Activated T-cell treated with anti-CD3 and anti-CD28 coated beads, Interleukin-2, amount 50 U/mL, for 24 hours (primary cell): ENCODE results near the gene ZNF783.
A peak's percentile ranks its signal among the peaks of the same experiment; 100 is the strongest.
"Not testable (repeated sequence)": the region's sequence is repeated elsewhere in the genome, so short reads cannot be mapped to it uniquely, and the experiment has no call there.

Source experiments
- DNase-seq: peaks from one replicate; pipeline ENCODE4 v3.0.0-alpha.2; 2020
- H3K27ac Mint-ChIP-seq: 2 replicates; pipeline ENCODE4 v1.8.0; 2020; ENCODE audit warnings: mild to moderate bottlenecking, mixed read lengths
- H3K27me3 Mint-ChIP-seq: 2 replicates; pipeline ENCODE4 v1.8.0; 2020; ENCODE audit warnings: mixed read lengths
- H3K36me3 Mint-ChIP-seq: 2 replicates; pipeline ENCODE4 v1.8.0; 2020; ENCODE audit warnings: low read depth, mixed read lengths
- H3K4me1 Mint-ChIP-seq: 2 replicates; pipeline ENCODE4 v1.8.0; 2020; ENCODE audit warnings: low read depth, mixed read lengths
- H3K4me3 Mint-ChIP-seq: 2 replicates; pipeline ENCODE4 v1.8.0; 2020; ENCODE audit warnings: mild to moderate bottlenecking, moderate library complexity, mixed read lengths
- H3K9me3 Mint-ChIP-seq: 2 replicates; pipeline ENCODE4 v1.8.0; 2020; ENCODE audit warnings: mixed read lengths

ZNF783 gene

DNA sequence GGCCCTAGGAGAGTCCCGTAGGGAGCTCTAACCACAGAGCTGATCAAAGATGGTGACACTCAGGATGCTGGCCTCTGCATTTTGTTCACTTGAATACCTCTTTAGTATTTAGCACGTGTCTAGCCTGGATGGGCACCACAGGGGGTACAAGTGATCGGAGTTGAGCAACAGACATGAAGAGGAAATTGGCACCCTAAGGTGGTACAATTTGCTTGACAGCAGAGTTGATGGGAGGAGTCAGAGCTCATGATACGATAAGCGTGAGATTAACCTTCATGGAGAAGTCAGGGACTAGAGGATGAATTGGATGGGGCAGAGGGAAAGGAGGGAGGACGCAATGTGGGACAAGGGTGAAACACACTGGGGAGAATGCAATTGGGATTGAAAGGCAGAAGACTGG is 32.5 kb upstream of the ZNF783 start:
- Mint-ChIP-seq H3K4me3 (no peak overlapping the region), H3K36me3 (peaks cover 19% of the 10 kb centered on the region), H3K27ac (peak overlapping the region; percentile 45), H3K9me3 (no peaks in the 10 kb centered on the region), H3K4me1 (peaks cover 5% of the 10 kb centered on the region), H3K27me3 (peaks cover 19% of the 10 kb centered on the region)
- DNase-seq: no peak

DNA sequence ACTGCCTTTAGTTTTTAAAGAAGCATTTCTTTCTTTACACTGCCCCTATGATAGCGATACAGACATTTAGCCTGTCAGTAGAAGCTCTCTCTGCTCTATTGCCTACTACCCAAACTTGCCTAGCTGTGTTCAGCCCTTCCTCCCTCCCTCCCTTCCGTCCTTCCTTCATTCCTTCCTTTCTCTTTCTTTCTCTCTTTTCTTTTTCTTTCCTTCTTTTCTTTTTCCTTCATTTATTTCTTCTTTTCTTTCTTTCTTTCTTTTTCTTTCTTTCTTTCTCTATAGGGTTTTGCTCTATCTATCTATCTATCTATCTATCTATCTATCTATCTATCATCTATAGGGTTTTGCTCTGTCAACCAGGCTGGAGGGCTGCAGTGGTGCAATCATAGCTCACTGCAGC is 29.6 kb upstream of the ZNF783 start:
- no peaks in the 10 kb centered on the region for H3K36me3 Mint-ChIP-seq
- H3K27me3 Mint-ChIP-seq: peaks cover 19% of the 10 kb centered on the region
- no peak overlapping the region for H3K4me3 Mint-ChIP-seq
- DNase-seq: no peak
- peaks cover 9% of the 10 kb centered on the region for H3K4me1 Mint-ChIP-seq
- no peaks in the 10 kb centered on the region for H3K9me3 Mint-ChIP-seq
- H3K27ac Mint-ChIP-seq: no peak overlapping the region

DNA sequence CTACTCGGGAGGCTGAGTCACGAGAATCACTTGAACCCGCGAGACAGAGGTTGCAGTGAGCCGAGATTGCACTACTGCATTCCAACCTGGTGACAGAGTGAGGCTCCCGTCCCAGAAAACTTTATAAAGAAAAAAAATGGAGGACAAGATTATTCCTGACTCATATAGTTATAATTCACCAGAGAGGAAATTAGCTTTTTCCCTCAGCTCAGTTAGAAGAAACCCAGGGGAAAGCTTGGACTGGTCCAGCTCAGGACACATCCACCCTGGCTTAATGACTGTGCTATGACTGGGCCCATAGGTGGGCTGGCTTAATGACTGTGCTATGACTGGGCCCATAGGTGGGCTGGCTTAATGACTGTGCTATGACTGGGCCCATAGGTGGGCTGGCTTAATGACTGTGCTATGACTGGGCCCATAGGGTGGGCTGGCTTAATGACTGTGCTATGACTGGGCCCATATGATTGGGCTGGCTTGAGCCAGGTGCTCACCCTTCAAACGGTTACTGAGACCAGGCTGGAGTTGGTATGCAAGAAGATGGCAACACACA is 28.3 kb upstream of the ZNF783 start:
- peaks cover 20% of the 10 kb centered on the region for H3K4me1 Mint-ChIP-seq
- not testable (repeated sequence) for H3K4me3 Mint-ChIP-seq, H3K9me3 Mint-ChIP-seq, DNase-seq, H3K36me3 Mint-ChIP-seq
- H3K27me3 Mint-ChIP-seq: peaks cover 19% of the 10 kb centered on the region
- peak overlapping the region; percentile 76 for H3K27ac Mint-ChIP-seq

DNA sequence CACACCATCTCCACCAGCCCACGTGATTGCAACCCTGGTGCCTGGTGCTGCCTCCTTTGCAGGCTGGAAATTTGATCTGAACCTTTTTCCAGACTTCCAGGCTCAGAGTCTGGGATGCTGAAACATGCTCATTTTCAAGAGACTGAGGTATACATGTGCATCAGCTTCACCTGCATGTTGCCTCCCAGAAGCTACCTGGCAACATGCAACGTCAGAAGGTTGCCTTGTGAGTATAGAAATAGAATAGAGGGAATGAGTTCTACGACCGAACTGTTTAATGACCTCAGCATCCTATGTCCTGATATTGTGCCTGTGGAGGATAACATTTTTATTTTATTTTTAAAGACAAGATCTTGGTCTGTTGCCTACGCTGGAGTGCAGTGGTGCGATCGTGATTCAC is 24.5 kb upstream of the ZNF783 start:
- DNase-seq: no peak
- no peak overlapping the region for H3K4me3 Mint-ChIP-seq
- H3K36me3 Mint-ChIP-seq: peaks cover 22% of the 10 kb centered on the region
- peaks cover 40% of the 10 kb centered on the region for H3K4me1 Mint-ChIP-seq
- H3K27me3 Mint-ChIP-seq: peaks cover 12% of the 10 kb centered on the region
- no peaks in the 10 kb centered on the region for H3K9me3 Mint-ChIP-seq
- peak overlapping the region; percentile 95 for H3K27ac Mint-ChIP-seq

DNA sequence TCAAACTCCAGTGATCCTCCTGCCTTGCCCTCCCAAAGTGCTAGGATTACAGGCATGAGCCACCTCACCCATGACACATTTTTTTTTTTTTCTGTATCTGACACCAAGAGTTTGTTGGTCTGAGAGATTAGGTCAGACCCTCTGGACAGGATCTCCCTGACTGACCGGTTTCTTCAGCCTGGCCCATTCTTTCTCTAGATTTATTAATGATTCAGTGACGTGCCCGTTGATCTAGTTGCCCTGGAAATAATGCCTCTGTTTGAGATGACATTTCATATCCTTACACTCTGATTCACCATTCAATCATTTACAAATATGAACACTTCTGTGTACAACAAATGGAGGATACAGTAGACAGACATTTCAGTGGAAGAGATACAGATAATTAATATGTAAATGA is 23.9 kb upstream of the ZNF783 start:
- Mint-ChIP-seq H3K27ac (peak overlapping the region; percentile 95), H3K36me3 (peaks cover 27% of the 10 kb centered on the region), H3K9me3 (no peaks in the 10 kb centered on the region), H3K4me3 (peak overlapping the region; percentile 95), H3K27me3 (peaks cover 7% of the 10 kb centered on the region), H3K4me1 (peaks cover 45% of the 10 kb centered on the region)
- no peak for DNase-seq

DNA sequence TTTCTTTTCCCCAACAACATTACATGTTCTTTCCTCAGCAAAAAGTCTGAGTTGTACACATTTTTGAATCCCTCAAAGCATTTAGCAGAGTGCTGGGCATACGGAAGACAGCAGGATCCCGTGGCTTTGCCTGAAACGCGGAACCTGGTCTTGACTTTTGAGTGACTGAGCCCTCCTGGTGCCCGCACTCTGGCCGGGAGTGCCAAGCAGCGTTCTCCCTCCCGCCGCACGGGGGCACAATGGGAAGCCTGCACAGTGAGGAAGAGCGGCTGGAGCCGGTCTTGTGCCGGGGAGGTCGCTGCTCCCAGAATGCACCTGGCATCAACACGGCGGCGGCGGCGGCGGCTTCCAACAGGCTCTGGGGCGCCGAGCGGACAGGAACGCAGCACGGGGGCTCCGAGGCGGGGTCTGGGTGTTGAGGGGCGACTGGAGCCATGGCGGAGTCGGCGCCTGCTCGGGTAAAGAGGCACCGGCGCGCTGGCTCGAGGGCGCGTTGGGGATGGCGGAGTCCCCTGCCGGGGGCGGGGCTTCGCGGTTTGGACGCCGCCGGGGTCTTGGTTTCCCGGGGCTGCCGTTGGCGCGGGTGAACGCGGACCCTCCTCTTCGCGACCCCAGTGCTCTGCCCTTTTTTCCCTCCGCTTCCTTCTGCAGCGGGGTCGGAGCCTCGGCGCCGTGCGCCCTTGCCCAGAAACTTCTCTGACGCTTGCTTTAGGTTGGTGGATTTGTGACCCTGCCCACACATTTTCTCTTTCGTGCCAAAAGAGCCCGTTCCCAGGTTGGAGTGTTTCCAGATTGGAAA is 22.5 kb upstream of the ZNF783 start, which contains the start of gene ZNF212:
Gene ZNF212 (plus strand): TSS at position 307 of the 799 bp plus-strand sequence. CDS start 128 bp downstream, at position 435.
- Mint-ChIP-seq H3K36me3 (peaks cover 38% of the 10 kb centered on the region), H3K4me3 (peak within 1 kb of the TSS; percentile 95), H3K27me3 (no peaks in the 10 kb centered on the region), H3K27ac (peak within 1 kb of the TSS; percentile 95), H3K9me3 (no peaks in the 10 kb centered on the region), H3K4me1 (peaks cover 51% of the 10 kb centered on the region)
- DNase-seq: peak; percentile 92

DNA sequence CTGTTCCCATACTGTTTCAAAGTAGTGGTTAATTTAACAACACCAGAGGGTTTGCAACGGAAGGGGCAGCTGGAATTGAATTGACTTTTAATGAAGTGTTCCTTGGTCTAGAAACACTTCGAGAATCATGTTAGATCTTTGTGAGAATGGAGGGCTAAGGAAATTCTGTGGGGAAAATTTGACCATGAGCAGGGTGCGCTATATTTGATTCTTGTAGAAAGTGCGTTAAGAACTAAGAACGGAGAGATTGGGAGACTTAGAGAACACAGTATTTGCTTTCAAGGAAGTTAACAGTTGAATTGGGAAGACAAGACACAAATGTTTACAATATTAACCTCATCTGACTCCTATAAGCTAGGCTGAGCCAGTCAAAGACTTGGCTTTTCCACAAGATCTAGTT is 21.4 kb upstream of the ZNF783 start:
- Mint-ChIP-seq H3K9me3 (no peaks in the 10 kb centered on the region), H3K4me1 (peaks cover 61% of the 10 kb centered on the region), H3K36me3 (peaks cover 42% of the 10 kb centered on the region), H3K4me3 (peak overlapping the region; percentile 95), H3K27me3 (no peaks in the 10 kb centered on the region), H3K27ac (peak overlapping the region; percentile 95)
- no peak for DNase-seq

DNA sequence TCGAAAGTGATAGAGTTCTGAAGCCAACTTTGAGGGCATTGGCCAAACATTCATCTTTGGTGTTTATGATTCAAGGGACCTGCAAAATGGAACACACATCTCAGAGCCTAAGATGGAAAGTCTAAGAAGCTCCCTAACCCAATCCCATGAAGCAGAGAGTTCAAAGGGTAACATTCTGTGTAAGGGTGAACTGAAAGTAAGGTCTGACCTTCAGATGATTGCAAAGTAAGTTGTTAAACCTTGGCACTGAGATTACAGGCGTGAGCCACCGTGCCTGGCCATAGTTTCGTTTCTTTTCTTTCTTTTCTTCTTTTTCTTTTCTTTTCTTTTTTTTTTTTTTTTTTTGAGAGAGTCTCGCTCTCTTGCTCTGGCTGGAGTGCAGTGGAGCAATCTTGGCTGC is 20.3 kb upstream of the ZNF783 start:
- DNase-seq: no peak
- H3K4me3 Mint-ChIP-seq: peak overlapping the region; percentile 95
- H3K27me3 Mint-ChIP-seq: no peaks in the 10 kb centered on the region
- peaks cover 69% of the 10 kb centered on the region for H3K4me1 Mint-ChIP-seq
- H3K9me3 Mint-ChIP-seq: no peaks in the 10 kb centered on the region
- peak overlapping the region; percentile 95 for H3K27ac Mint-ChIP-seq
- peaks cover 52% of the 10 kb centered on the region for H3K36me3 Mint-ChIP-seq

DNA sequence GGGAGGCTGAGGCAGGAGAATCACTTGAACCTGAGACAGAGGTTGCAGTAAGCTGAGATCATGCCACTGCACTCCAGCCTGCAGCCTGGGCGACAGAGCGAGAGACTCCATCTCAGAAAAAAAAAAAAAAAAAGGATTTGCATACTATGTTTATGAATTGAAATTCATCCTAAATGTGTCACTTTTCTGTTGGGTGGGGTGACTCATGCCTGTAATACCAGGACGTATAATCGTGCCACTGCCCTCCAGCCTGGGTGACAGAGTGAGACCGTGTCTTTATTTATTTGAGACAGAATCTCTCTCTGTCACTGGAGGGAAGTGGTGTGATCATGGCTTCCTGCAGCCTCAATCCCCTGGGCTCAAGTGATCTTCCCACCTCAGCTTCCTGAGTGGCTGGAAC is 16.8 kb upstream of the ZNF783 start:
- H3K36me3 Mint-ChIP-seq: peaks cover 67% of the 10 kb centered on the region
- peak overlapping the region; percentile 99 for H3K27ac Mint-ChIP-seq
- no peaks in the 10 kb centered on the region for H3K27me3 Mint-ChIP-seq
- H3K9me3 Mint-ChIP-seq: no peaks in the 10 kb centered on the region
- peak overlapping the region; percentile 50 for H3K4me3 Mint-ChIP-seq
- peak; percentile 45 for DNase-seq
- H3K4me1 Mint-ChIP-seq: peaks cover 79% of the 10 kb centered on the region

DNA sequence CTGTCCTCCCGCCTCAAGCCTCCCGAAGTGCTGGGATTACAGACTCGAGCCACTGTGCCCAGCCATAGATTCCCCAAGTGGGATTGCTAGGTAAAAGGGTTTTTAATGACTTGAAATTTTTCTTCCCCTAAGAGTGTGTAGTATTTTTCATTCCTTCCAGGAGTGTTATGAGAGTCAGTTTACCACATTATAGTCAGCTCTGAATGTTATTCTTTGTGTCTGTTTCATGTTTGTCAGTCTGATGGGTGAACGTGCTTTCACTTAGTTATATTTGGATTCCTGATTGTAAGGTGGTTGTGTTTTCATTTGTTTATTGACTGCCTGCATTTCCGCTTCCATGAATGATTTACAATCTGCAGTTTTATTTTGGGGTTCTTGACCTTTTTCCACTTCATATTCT is 16.3 kb upstream of the ZNF783 start:
- Mint-ChIP-seq H3K27ac (peak overlapping the region; percentile 99), H3K27me3 (no peaks in the 10 kb centered on the region), H3K4me3 (peak overlapping the region; percentile 50), H3K4me1 (peaks cover 80% of the 10 kb centered on the region), H3K9me3 (no peaks in the 10 kb centered on the region), H3K36me3 (peaks cover 68% of the 10 kb centered on the region)
- DNase-seq: no peak

DNA sequence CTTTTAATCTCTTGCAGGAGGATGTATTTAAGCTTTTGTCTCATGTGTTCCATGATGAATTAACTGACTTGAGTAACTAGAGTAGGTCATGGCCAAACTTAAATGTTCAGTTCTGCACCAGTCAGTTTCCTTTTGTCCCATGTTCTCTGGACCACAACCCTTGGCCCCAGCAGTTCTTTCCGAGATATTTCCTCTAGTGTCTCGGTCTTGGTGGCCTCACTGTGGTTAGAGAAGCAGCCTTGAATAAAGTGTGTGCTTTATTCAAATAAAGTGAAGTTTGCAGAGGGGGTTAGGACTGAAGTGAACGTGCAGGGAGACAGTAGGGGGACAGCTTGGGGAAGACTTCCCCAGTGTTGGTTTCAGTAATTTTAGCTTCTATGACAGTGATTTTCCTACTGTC is 13.2 kb upstream of the ZNF783 start:
- DNase-seq: peak; percentile 51
- Mint-ChIP-seq H3K27me3 (no peaks in the 10 kb centered on the region), H3K9me3 (no peaks in the 10 kb centered on the region), H3K4me3 (peak overlapping the region; percentile 62), H3K27ac (peak overlapping the region; percentile 99), H3K4me1 (peaks cover 62% of the 10 kb centered on the region), H3K36me3 (peaks cover 73% of the 10 kb centered on the region)

DNA sequence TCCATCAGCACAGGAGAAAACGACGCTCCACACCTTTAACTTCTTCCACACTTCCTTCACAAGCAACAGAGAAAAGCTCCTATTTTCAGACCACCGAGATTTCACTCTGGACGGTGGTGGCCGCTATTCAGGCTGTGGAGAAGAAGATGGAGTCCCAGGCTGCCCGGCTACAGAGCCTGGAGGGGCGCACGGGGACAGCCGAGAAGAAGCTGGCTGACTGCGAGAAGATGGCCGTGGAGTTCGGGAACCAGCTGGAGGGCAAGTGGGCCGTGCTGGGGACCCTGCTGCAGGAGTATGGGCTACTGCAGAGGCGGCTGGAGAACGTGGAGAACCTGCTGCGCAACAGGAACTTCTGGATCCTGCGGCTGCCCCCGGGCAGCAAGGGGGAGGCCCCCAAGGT is 11.8 kb upstream of the ZNF783 start:
- H3K27me3 Mint-ChIP-seq, DNase-seq, H3K4me3 Mint-ChIP-seq, H3K9me3 Mint-ChIP-seq: not testable (repeated sequence)
- Mint-ChIP-seq H3K4me1 (peaks cover 50% of the 10 kb centered on the region), H3K36me3 (peaks cover 78% of the 10 kb centered on the region), H3K27ac (peak overlapping the region; percentile 89)

DNA sequence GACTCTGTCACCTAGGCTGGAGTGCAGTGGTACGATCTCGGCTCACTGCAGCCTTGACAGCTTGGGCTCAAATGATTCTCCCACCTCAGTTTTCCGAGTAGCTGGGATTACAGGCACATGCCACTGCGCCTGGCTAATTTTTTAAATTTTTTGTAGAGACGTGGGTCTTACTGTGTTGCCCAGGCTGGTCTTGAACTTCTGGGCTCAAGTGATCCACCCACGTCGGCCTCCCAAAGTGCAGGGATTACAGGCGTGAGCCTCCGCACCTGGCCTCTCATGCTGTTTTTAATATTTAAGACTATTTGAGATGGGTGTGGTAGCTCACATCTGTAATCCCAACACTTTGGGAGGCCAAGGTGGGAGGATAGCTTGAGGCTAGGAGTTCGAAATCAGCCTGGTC is 10.5 kb upstream of the ZNF783 start:
- DNase-seq, H3K27me3 Mint-ChIP-seq, H3K4me3 Mint-ChIP-seq, H3K9me3 Mint-ChIP-seq, H3K27ac Mint-ChIP-seq: not testable (repeated sequence)
- H3K4me1 Mint-ChIP-seq: peaks cover 37% of the 10 kb centered on the region
- H3K36me3 Mint-ChIP-seq: peaks cover 82% of the 10 kb centered on the region

DNA sequence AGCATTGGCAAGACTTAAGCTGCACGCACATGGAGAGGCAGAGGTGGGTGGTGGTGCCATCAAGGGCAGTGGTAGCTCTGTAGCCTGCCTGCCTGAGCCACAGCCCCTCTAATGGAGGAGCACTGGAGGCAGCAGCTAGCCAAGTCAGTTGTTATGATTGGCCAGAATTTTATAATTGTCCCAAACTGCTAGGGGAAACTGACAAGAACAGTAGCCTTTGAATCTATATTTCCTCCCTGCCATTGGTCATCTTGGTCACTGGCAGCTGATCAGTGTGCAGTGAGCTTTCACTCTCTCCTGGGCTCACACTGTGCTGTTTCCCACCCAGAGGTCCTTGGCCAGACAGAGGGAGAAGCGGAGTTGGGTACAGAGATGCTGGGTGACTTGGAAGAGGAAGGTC is 9.6 kb upstream of the ZNF783 start:
- DNase-seq: no peak
- peak overlapping the region; percentile 68 for H3K27ac Mint-ChIP-seq
- peaks cover 39% of the 10 kb centered on the region for H3K4me1 Mint-ChIP-seq
- peaks cover 82% of the 10 kb centered on the region for H3K36me3 Mint-ChIP-seq
- H3K9me3 Mint-ChIP-seq: no peaks in the 10 kb centered on the region
- H3K4me3 Mint-ChIP-seq: no peak overlapping the region
- H3K27me3 Mint-ChIP-seq: no peaks in the 10 kb centered on the region

DNA sequence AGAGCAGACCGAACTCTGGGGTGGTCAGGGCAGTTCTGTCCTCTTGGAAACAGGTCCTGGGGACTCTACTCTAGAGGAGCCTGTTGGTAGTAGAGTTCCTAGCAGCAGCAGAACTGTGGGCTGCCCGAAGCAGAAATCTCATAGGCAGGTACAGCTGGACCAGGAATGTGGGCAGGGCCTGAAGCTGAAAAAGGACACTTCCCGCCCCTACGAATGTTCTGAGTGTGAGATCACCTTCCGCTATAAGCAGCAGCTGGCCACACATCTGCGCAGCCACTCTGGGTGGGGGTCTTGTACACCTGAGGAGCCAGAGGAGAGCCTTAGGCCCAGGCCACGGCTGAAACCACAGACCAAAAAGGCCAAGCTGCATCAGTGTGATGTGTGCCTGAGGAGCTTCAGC is 8.3 kb upstream of the ZNF783 start:
- H3K4me1 Mint-ChIP-seq: peaks cover 31% of the 10 kb centered on the region
- peaks cover 74% of the 10 kb centered on the region for H3K36me3 Mint-ChIP-seq
- H3K9me3 Mint-ChIP-seq: no peaks in the 10 kb centered on the region
- H3K27ac Mint-ChIP-seq: peak overlapping the region; percentile 42
- DNase-seq: no peak
- H3K27me3 Mint-ChIP-seq: no peaks in the 10 kb centered on the region
- no peak overlapping the region for H3K4me3 Mint-ChIP-seq
